Measurements from ENCODE around the gene TAF5L.
A peak's percentile ranks its signal among the peaks of the same experiment; 100 is the strongest.
"Not testable (repeated sequence)": the region's sequence is repeated elsewhere in the genome, so short reads cannot be mapped to it uniquely, and the experiment has no call there.

Gene TAF5L

GRCh38 chr1:229562686-229563085 lies 63.2 kb downstream of the TAF5L start:
- no peak overlapping the region for H3K27ac ChIP-seq
- no peak overlapping the region for H3K4me2 ChIP-seq
- H3K36me3 ChIP-seq (ENCODE audit: insufficient read depth): no peaks in the 10 kb centered on the region
- peaks cover 3% of the 10 kb centered on the region for H3K79me2 ChIP-seq (ENCODE audit: insufficient read depth, low read depth)
- no peaks in the 10 kb centered on the region for H3K27me3 ChIP-seq (ENCODE audit: insufficient read depth, low read depth)
- H3K9ac ChIP-seq: no peak overlapping the region
- H3K4me1 ChIP-seq (ENCODE audit: low read depth, poor library complexity, severe bottlenecking): no peaks in the 10 kb centered on the region
- no peaks in the 10 kb centered on the region for H4K20me1 ChIP-seq (ENCODE audit: insufficient read depth)
- H3K4me3 ChIP-seq (IDR thresholded peaks at IDR 0.05; ENCODE audit: insufficient read depth, low read depth, low read length): no peak overlapping the region
- no peak for TF ChIP-seq CTCF (conservative IDR thresholded peaks at IDR 0.05; ENCODE audit: low read depth, low read length)
- no peak overlapping the region for H2AFZ ChIP-seq (ENCODE audit: low read depth)

- no peaks in the 10 kb centered on the region for H4K20me1 ChIP-seq (ENCODE audit: insufficient read depth)
- H3K27me3 ChIP-seq (ENCODE audit: insufficient read depth, low read depth): no peaks in the 10 kb centered on the region
- H3K4me1 ChIP-seq (ENCODE audit: low read depth, poor library complexity, severe bottlenecking): peaks cover 7% of the 10 kb centered on the region
- H3K36me3 ChIP-seq (ENCODE audit: insufficient read depth): no peaks in the 10 kb centered on the region
- H3K79me2 ChIP-seq (ENCODE audit: insufficient read depth, low read depth): peaks cover 19% of the 10 kb centered on the region
- TF ChIP-seq CTCF (conservative IDR thresholded peaks at IDR 0.05; ENCODE audit: low read depth, low read length): no peak
- no peak overlapping the region for H3K27ac ChIP-seq
- H2AFZ ChIP-seq (ENCODE audit: low read depth): no peak overlapping the region
- H3K4me3 ChIP-seq (IDR thresholded peaks at IDR 0.05; ENCODE audit: insufficient read depth, low read depth, low read length): no peak overlapping the region
- no peak overlapping the region for H3K9ac ChIP-seq
- H3K4me2 ChIP-seq: no peak overlapping the region
These were observed 64.8 kb downstream of the TAF5L start for GRCh38 chr1:229561141-229561540.

- not testable (repeated sequence) for H4K20me1 ChIP-seq (ENCODE audit: insufficient read depth); H3K27ac ChIP-seq; H3K4me2 ChIP-seq; H3K36me3 ChIP-seq (ENCODE audit: insufficient read depth); H3K9ac ChIP-seq; H2AFZ ChIP-seq (ENCODE audit: low read depth); H3K27me3 ChIP-seq (ENCODE audit: insufficient read depth, low read depth)
- H3K4me1 ChIP-seq (ENCODE audit: low read depth, poor library complexity, severe bottlenecking): peaks cover 17% of the 10 kb centered on the region
- peak overlapping the region; percentile 77 for H3K4me3 ChIP-seq (IDR thresholded peaks at IDR 0.05; ENCODE audit: insufficient read depth, low read depth, low read length)
- peaks cover 29% of the 10 kb centered on the region for H3K79me2 ChIP-seq (ENCODE audit: insufficient read depth, low read depth)
These were observed 65.8 kb downstream of the TAF5L start for GRCh38 chr1:229560124-229560523.

GRCh38 chr1:229559336-229559801 lies 66.6 kb downstream of the TAF5L start:
- H3K36me3 ChIP-seq (ENCODE audit: insufficient read depth); H4K20me1 ChIP-seq (ENCODE audit: insufficient read depth); H3K27me3 ChIP-seq (ENCODE audit: insufficient read depth, low read depth): not testable (repeated sequence)
- Histone ChIP-seq H3K4me1 (ENCODE audit: low read depth, poor library complexity, severe bottlenecking) (peaks cover 23% of the 10 kb centered on the region), H3K4me2 (peak overlapping the region; percentile 47), H3K4me3 (IDR thresholded peaks at IDR 0.05; ENCODE audit: insufficient read depth, low read depth, low read length) (peak overlapping the region; percentile 88), H3K79me2 (ENCODE audit: insufficient read depth, low read depth) (peaks cover 36% of the 10 kb centered on the region), H3K27ac (peak overlapping the region; percentile 83; the same call in 1 of the 2 replicates), H2AFZ (ENCODE audit: low read depth) (peak overlapping the region; percentile 64), H3K9ac (peak overlapping the region; percentile 64; the same call in 1 of the 2 replicates)

GRCh38 chr1:229558460-229559335 lies 67.2 kb downstream of the TAF5L start, which contains the start of gene ABCB10:
Gene ABCB10 (minus strand): TSS chr1:229558707. CDS start chr1:229558652, 55 bp downstream.
- Histone ChIP-seq H3K27me3 (ENCODE audit: insufficient read depth, low read depth) (no peaks in the 10 kb centered on the region), H4K20me1 (ENCODE audit: insufficient read depth) (no peaks in the 10 kb centered on the region), H3K79me2 (ENCODE audit: insufficient read depth, low read depth) (peaks cover 43% of the 10 kb centered on the region), H3K9ac (peak within 1 kb of the TSS; percentile 66), H3K36me3 (ENCODE audit: insufficient read depth) (no peaks in the 10 kb centered on the region), H3K27ac (peak within 1 kb of the TSS; percentile 83), H3K4me1 (ENCODE audit: low read depth, poor library complexity, severe bottlenecking) (peaks cover 30% of the 10 kb centered on the region), H3K4me2 (peak within 1 kb of the TSS; percentile 97), H3K4me3 (IDR thresholded peaks at IDR 0.05; ENCODE audit: insufficient read depth, low read depth, low read length) (peak within 1 kb of the TSS; percentile 88), H2AFZ (ENCODE audit: low read depth) (peak within 1 kb of the TSS; percentile 64)
- peak; percentile 82 for TF ChIP-seq CTCF (conservative IDR thresholded peaks at IDR 0.05; ENCODE audit: low read depth, low read length)
